ENCODE data around the gene UMAD1.

- TF ChIP-seq, protein P1, sequence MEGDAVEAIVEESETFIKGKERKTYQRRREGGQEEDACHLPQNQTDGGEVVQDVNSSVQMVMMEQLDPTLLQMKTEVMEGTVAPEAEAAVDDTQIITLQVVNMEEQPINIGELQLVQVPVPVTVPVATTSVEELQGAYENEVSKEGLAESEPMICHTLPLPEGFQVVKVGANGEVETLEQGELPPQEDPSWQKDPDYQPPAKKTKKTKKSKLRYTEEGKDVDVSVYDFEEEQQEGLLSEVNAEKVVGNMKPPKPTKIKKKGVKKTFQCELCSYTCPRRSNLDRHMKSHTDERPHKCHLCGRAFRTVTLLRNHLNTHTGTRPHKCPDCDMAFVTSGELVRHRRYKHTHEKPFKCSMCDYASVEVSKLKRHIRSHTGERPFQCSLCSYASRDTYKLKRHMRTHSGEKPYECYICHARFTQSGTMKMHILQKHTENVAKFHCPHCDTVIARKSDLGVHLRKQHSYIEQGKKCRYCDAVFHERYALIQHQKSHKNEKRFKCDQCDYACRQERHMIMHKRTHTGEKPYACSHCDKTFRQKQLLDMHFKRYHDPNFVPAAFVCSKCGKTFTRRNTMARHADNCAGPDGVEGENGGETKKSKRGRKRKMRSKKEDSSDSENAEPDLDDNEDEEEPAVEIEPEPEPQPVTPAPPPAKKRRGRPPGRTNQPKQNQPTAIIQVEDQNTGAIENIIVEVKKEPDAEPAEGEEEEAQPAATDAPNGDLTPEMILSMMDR (IDR thresholded peaks at IDR 0.05) = no peak
- no peak for TF ChIP-seq POLR2A (IDR thresholded peaks at IDR 0.05)
These were observed 282.3 kb downstream of the UMAD1 start for GRCh38 chr7:7922684-7923385.
